G401.6 (cell line): ENCODE results near the gene AKAP13.

Experiments
- FAIRE-seq: peaks from 2 replicates; lab custom pipeline; 2012; peaks lifted over from hg19 to GRCh38; lab: Jason Lieb, UNC

Gene AKAP13

GRCh38 chr15:85676342-85677098, 296.1 kb downstream of the AKAP13 start:
- FAIRE-seq = no peak

GRCh38 chr15:85679231-85679630, 298.8 kb downstream of the AKAP13 start:
- no peak for FAIRE-seq

GRCh38 chr15:85681386-85681785, 301.0 kb downstream of the AKAP13 start:
- FAIRE-seq = no peak

- FAIRE-seq = no peak
Measured at GRCh38 chr15:85684174-85684710, 303.8 kb downstream of the AKAP13 start.

- FAIRE-seq = no peak
Measured at GRCh38 chr15:85685356-85685755, 305.0 kb downstream of the AKAP13 start.

GRCh38 chr15:85687329-85687728, 306.9 kb downstream of the AKAP13 start:
- no peak for FAIRE-seq

- FAIRE-seq = no peak
Measured at GRCh38 chr15:85688711-85689110, 308.3 kb downstream of the AKAP13 start.

- FAIRE-seq = no peak
Measured at GRCh38 chr15:85689729-85690128, 309.3 kb downstream of the AKAP13 start.

GRCh38 chr15:85690561-85691231, 310.3 kb downstream of the AKAP13 start:
- FAIRE-seq = no peak

GRCh38 chr15:85691350-85692240, 311.2 kb downstream of the AKAP13 start:
- FAIRE-seq = no peak

GRCh38 chr15:85692321-85692720, 311.9 kb downstream of the AKAP13 start:
- no peak for FAIRE-seq

GRCh38 chr15:85692873-85693272, 312.5 kb downstream of the AKAP13 start:
- FAIRE-seq = no peak

- no peak for FAIRE-seq
Measured at GRCh38 chr15:85693277-85693676, 312.9 kb downstream of the AKAP13 start.

- no peak for FAIRE-seq
Measured at GRCh38 chr15:85694091-85694490, 313.7 kb downstream of the AKAP13 start.

- FAIRE-seq = no peak
Measured at GRCh38 chr15:85700767-85701166, 320.4 kb downstream of the AKAP13 start.

GRCh38 chr15:85702321-85703101, 322.1 kb downstream of the AKAP13 start:
- FAIRE-seq = no peak

- FAIRE-seq = no peak
Measured at GRCh38 chr15:85704066-85704465, 323.7 kb downstream of the AKAP13 start.

- no peak for FAIRE-seq
Measured at GRCh38 chr15:85704720-85705429, 324.5 kb downstream of the AKAP13 start.

GRCh38 chr15:85706779-85707518, 326.5 kb downstream of the AKAP13 start:
- FAIRE-seq = no peak
